ENCODE data around the gene GRIK4. TPM values are rescaled to one million over a fixed set of nuclear protein-coding genes. Genes with fewer than 3 reads are reported as not detected.

Gene GRIK4
- total RNA-seq, 1 donor from 2014 or later, result not detected

DNA sequence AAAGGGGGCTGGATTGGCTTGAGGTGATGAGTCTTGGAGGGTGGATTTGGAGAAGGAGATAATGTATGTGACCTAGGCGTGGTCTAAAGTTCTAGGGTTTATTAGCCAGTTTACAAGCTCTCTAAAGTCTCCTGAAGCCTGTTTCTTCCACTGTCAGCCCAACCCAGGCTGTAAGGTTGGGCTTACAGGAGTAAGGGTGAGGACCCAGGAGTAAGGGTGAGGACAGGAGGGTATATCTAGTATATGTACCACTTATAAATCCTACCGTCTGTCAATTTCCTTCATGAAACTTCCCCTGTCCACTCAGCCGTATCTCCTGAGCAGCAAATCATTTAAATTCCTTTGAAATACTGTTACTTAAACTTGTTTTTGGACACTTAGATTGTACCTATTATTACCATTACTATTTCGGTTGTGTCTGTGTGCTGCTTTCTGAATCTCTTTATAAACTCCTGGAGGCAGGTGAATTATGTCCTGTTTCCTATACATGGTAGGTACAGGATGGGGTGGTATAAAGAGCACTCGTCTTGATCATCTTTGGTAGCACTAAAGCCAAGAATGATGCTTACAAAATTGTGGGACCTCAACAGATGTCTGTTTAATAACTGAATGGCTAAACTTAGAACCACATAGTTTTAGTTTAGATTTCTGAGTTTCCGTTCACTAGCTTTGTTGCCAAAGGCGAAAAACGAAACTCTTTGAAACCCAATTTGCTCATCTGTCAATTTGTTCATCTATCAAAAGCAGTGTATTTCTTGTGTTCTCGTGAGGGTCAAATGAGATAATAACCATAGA lies 192.0 kb downstream of the GRIK4 start:
- no peaks in the 10 kb centered on the region for H3K36me3 ChIP-seq
- TF ChIP-seq, protein P1, sequence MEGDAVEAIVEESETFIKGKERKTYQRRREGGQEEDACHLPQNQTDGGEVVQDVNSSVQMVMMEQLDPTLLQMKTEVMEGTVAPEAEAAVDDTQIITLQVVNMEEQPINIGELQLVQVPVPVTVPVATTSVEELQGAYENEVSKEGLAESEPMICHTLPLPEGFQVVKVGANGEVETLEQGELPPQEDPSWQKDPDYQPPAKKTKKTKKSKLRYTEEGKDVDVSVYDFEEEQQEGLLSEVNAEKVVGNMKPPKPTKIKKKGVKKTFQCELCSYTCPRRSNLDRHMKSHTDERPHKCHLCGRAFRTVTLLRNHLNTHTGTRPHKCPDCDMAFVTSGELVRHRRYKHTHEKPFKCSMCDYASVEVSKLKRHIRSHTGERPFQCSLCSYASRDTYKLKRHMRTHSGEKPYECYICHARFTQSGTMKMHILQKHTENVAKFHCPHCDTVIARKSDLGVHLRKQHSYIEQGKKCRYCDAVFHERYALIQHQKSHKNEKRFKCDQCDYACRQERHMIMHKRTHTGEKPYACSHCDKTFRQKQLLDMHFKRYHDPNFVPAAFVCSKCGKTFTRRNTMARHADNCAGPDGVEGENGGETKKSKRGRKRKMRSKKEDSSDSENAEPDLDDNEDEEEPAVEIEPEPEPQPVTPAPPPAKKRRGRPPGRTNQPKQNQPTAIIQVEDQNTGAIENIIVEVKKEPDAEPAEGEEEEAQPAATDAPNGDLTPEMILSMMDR (IDR thresholded peaks at IDR 0.05), result no peak
- H3K4me3 ChIP-seq, result no peak overlapping the region
- peaks cover 0 to 8% of the 10 kb centered on the region in 2 donors for H3K9me3 ChIP-seq
- intact Hi-C loops (cut with DNase I), result no loop called here
- no peaks in the 10 kb centered on the region for H3K4me1 ChIP-seq
- no peaks in the 10 kb centered on the region for H3K27me3 ChIP-seq
- no peak for DNase-seq (ENCODE audit: low spot score in 2 of 2)
- H3K27ac ChIP-seq, result no peak overlapping the region

DNA sequence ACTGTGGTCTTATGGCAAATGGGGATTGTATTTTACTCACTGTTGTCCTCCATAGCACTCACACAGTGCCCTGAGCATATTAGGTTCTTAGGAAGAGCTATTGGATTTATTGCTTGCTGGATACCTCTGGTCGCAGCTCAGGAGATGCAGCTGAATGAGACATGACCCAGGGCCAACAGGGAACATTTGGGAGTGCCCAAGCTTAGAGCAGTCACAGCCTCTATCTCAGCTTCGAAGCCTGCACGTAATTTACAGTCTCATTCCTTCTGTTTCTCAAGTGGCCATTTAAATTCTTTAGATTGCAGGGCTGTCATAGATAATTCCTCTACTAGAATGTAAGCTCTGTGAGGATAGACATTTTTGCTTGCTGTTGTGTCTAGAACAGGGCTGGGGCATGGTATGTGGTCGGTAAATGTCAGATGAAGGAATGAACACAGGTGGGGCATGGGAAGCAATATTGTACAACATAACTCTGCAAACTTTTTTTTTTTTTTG lies 192.8 kb downstream of the GRIK4 start:
- H3K9me3 ChIP-seq, result peaks cover 0 to 8% of the 10 kb centered on the region in 2 donors
- H3K27me3 ChIP-seq, result no peaks in the 10 kb centered on the region
- no peak overlapping the region for H3K4me3 ChIP-seq
- intact Hi-C loops (cut with DNase I), result no loop called here
- no peak for DNase-seq (ENCODE audit: low spot score in 2 of 2)
- TF ChIP-seq, protein P1 (IDR thresholded peaks at IDR 0.05), result no peak
- H3K36me3 ChIP-seq, result no peaks in the 10 kb centered on the region
- H3K27ac ChIP-seq, result no peak overlapping the region
- H3K4me1 ChIP-seq, result no peaks in the 10 kb centered on the region

DNA sequence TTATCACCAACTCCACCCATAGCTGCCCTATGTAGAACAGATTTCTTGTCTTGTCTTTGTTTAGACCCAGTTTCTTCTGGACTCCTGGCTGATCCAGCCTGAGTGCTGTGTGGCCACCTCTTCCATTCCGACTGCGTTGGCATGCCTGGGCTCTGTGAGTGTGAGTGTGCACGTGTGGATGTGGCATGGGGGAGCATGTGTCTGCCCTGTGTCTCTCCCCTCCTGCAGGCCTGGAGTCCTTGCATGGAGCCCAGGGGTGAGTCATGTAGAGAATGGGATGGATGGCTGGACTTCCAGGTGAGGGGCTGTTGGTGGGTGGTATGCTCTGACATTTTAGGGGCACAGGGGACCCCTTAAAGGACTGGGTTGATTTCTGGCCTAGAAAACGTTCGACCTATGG lies 194.7 kb downstream of the GRIK4 start:
- no peaks in the 10 kb centered on the region for H3K4me1 ChIP-seq
- H3K9me3 ChIP-seq, result peaks cover 0 to 8% of the 10 kb centered on the region in 2 donors
- DNase-seq (ENCODE audit: low spot score in 2 of 2), result no peak
- H3K27ac ChIP-seq, result no peak overlapping the region
- H3K36me3 ChIP-seq, result no peaks in the 10 kb centered on the region
- intact Hi-C loops (cut with DNase I), result no loop called here
- no peak overlapping the region for H3K4me3 ChIP-seq
- no peaks in the 10 kb centered on the region for H3K27me3 ChIP-seq
- TF ChIP-seq, protein P1 (IDR thresholded peaks at IDR 0.05), result no peak

DNA sequence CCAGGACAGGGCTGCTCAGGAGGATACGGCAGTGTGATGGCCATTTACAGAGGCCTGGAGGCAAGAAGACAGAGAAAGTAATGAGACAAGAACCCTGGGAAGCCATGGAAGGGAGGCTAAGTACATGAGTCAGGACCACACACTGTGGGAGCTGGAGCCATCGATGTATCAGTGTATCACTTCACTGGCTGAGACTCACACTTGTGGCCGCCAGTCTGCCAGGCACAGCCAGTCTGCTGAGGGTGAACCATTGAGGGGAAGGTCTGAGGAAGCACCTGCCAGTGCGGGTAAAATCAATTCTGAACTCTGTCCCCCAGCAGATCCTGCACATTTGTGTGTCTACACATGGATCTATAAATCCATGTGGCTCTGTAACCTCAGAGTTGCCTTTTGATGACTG lies 195.6 kb downstream of the GRIK4 start:
- TF ChIP-seq, protein P1 (IDR thresholded peaks at IDR 0.05), result no peak
- Histone ChIP-seq H3K36me3 (no peaks in the 10 kb centered on the region), H3K4me3 (no peak overlapping the region), H3K27ac (no peak overlapping the region), H3K4me1 (no peaks in the 10 kb centered on the region), H3K9me3 (peaks cover 0 to 8% of the 10 kb centered on the region in 2 donors), H3K27me3 (no peaks in the 10 kb centered on the region)
- intact Hi-C loops (cut with DNase I), result no loop called here
- DNase-seq (ENCODE audit: low spot score in 2 of 2), result no peak

DNA sequence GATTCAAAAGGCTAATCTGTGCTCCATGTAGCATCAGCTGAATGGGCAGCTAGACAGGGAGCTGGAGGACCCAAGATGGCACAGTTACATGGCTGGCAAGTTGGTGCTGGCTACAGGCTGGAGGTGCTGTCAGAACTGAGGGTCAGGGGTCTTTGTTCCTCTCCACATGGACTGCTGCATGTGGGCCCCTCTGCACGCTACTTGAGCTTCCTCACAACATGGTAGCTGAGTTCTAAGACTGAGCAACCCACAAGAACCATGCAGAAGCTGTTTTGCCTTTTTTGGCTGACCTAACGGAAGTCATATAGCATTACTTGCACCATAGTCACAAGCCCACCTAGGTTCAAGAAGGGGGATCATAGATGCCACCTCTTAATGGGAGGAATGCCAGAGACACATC lies 196.1 kb downstream of the GRIK4 start:
- H3K36me3 ChIP-seq, result no peaks in the 10 kb centered on the region
- no peak overlapping the region for H3K27ac ChIP-seq
- intact Hi-C loops (cut with DNase I), result no loop called here
- H3K4me3 ChIP-seq, result no peak overlapping the region
- H3K4me1 ChIP-seq, result no peaks in the 10 kb centered on the region
- no peak for DNase-seq (ENCODE audit: low spot score in 2 of 2)
- H3K9me3 ChIP-seq, result peaks cover 0 to 8% of the 10 kb centered on the region in 2 donors
- TF ChIP-seq, protein P1 (IDR thresholded peaks at IDR 0.05), result no peak
- no peaks in the 10 kb centered on the region for H3K27me3 ChIP-seq
